NCI-H2029 treated with DMSO at 0.1 percent for 48 hours (cell line): Measurements from ENCODE around the gene ZNF354B.
"Not testable (repeated sequence)": the region's sequence is repeated elsewhere in the genome, so short reads cannot be mapped to it uniquely, and the experiment has no call there.

ENCODE experiments used
- DNase-seq: peaks from one replicate; lab custom pipeline; 2025; lab: John Stamatoyannopoulos, UW

The ZNF354B gene

GRCh38 chr5:178859625-178860521 is at the start of gene ZNF354B:
TSS of gene ZNF354B (plus strand) at chr5:178859953. CDS start at chr5:178861048, 1,095 bp downstream.
- peak; percentile 55 for DNase-seq

DNA sequence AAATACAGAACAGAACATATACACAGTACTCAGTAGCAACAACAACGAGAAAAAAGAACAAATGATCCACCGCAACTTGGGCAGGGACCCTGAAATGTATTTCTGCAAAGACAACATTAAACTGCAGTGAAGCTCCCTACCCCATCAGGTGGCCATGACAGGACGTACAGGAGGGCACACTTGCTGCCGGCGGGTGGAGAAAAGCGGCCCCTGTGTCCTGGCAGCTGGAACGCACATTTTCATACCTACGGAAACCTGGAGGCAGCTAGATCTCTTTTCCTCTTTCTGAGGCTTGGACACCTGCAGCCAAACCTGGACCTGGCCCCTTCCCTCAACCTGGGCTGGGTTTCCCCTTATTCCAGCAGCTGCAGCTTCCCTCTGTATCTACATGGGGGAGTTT is 42.2 kb upstream of the ZNF354B start:
- no peak for DNase-seq

GRCh38 chr5:178818094-178818493 is 41.7 kb upstream of the ZNF354B start:
- DNase-seq, result no peak

DNA sequence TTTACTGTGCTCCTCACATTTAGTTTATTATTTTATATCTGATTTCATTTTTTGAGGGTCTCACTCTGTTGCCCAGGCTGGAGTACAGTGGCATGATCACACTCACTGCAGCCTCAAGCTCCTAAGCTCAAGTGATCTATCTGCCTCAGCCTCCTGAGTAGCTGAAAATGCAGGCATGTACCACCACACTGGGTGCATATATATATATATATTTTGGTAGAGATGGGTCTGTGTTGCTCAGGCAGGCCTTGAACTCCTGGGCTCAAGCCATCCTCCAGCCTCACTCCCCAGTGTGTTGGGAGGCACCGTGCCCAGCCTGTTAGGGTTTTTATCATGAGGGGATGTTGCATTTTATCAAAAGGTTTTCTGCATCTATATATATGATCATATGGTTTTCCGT is 39.8 kb upstream of the ZNF354B start:
- no peak for DNase-seq

GRCh38 chr5:178825444-178825843 is 34.3 kb upstream of the ZNF354B start:
- no peak for DNase-seq

- DNase-seq, result no peak
Measured at GRCh38 chr5:178826216-178826615, 33.5 kb upstream of the ZNF354B start.

GRCh38 chr5:178827636-178828035 is 32.1 kb upstream of the ZNF354B start:
- DNase-seq, result no peak

DNA sequence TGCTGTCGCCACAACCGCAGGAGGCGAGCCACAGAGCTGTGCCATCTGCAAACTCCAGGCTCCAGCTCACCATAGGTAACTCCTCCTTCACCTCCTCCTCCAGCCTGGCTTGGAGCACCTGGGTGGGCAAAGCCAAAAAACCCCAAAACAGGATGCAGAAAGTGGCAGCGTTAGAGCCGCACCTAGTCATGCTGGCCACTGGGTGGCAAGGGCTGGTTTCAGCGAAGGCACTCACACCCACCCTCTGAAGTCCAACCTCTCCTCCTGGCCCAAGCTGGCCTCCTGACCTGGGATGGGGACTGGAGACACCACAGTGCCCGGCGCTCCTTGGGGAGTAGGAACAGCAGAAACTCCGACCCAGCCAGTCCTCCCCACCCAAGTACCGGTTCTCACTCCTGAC is 28.7 kb upstream of the ZNF354B start:
- no peak for DNase-seq

- DNase-seq, result no peak
Measured at GRCh38 chr5:178832618-178833201, 27.0 kb upstream of the ZNF354B start.

GRCh38 chr5:178836628-178837027 is 23.1 kb upstream of the ZNF354B start:
- no peak for DNase-seq

DNA sequence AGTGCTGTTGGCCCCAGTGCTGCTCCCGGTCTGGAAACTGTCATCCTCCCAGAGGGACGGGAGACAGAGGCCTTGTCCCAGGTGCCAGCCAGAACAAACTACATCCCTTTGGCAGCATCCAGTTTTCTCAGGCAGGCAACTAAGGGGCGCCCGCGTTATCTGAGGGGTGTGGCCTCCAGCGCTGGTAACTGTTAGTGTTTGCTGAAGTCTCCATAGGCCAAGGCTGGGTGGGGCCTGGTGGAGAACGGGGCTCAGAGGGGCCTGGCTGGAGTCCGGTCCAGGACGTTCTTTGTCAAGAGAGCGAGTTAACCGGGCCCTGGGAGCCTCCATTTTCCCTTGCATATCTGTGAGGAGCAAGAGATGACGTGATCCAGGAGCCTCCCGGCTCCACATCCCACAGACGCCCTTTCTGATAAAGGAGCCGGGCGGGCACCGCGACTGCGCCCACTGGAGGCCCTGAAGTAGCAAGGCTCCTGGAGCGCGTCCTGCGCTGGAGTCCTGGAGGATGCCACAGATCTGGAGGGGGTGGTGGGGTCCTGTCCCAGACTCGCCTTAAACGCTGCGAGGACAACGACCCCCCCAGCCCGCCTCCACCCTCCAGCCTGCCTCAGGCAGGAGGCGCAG is 20.9 kb upstream of the ZNF354B start:
- not testable (repeated sequence) for DNase-seq

GRCh38 chr5:178839319-178839704 is 20.4 kb upstream of the ZNF354B start:
- no peak for DNase-seq

GRCh38 chr5:178840399-178840798 is 19.4 kb upstream of the ZNF354B start:
- not testable (repeated sequence) for DNase-seq

DNA sequence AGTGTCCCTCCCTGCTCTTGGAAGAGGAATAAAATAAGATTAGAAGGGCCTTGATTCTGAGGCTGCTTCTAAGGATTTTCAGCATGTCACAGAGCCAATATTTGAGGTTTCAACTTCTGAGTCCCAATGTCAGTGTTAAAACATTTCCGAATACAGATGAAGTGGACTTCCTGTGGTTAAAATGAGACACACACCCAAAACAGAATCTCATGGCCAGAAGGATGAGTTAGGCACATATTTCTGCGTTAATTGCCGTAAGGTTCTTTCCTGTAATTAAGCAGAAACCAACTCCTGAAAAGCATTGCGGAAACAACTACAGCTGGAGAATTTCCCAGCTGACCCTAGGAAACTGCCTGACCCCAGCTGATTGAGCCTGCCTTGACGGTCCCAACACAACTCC is 10.4 kb upstream of the ZNF354B start:
- no peak for DNase-seq

- DNase-seq, result no peak
Measured at GRCh38 chr5:178851951-178852350, 7.8 kb upstream of the ZNF354B start.

- DNase-seq, result no peak
Measured at GRCh38 chr5:178854284-178854683, 5.5 kb upstream of the ZNF354B start.

DNA sequence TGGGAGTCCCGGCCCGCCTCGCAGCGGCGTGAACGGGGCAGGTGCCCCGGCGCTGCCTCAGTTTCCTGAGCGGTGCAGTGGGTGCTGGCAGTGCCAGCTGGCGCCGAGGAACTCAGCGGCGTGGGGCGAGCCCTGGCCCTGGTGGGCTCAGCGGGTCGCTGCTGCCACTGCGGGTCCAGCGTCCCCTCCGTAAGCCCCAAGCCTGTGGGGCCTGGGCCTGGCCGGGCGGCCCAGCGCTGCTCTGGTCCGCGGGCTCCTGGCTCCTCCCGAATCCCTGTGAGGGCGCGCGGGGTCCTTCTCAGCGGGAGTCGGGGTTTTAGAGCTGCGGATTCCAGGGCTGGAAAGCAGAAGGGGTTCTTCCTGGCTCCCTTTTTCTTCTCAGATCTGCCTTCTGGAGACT is 862 bp downstream of the ZNF354B start:
- not testable (repeated sequence) for DNase-seq

- no peak for DNase-seq
Measured at GRCh38 chr5:178861627-178862026, 1.9 kb downstream of the ZNF354B start.

- no peak for DNase-seq
Measured at GRCh38 chr5:178866946-178867345, 7.2 kb downstream of the ZNF354B start.

DNA sequence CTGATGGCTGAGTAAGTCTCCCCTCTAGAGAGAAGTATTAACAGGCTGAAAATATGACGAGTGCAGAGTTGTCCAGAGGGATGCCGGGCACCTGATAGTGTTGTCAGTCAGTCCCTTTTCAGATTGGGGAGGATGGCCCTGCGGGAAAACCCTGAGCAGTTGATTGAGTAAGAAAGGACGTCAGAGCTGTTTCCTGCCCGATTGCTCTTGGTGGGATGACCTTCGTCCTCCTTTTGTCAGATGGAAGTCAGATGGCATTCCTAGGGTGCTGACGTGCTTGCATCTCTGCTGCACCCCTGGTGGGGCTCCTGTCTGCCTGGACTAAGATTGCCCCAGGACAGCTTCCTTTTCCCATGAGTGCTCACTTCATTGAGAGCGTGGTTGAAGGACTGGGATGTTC is 9.8 kb downstream of the ZNF354B start:
- DNase-seq, result no peak

GRCh38 chr5:178870411-178870810 is 10.7 kb downstream of the ZNF354B start:
- no peak for DNase-seq

GRCh38 chr5:178872302-178872701 is 12.5 kb downstream of the ZNF354B start:
- no peak for DNase-seq

- not testable (repeated sequence) for DNase-seq
Measured at GRCh38 chr5:178883115-178883694, 23.5 kb downstream of the ZNF354B start.
